HFF-Myc (cell line): ENCODE measurements around the gene ZNF641.
"Not testable (repeated sequence)": the region's sequence is repeated elsewhere in the genome, so short reads cannot be mapped to it uniquely, and the experiment has no call there.

Experiments
- DNase-seq: peaks from one replicate; pipeline ENCODE4 v3.0.0-alpha.2; 2011; ENCODE audit warnings: low read depth; ENCODE audit errors: extremely low read depth
- H3K4me3 ChIP-seq: replicated peaks from 2 replicates; pipeline ENCODE4 v1.5.1; 2011; ENCODE audit warnings: low read depth, mild to moderate bottlenecking, control low read depth, low read length
- CTCF ChIP-seq: IDR thresholded peaks from 2 replicates; pipeline ENCODE4 v1.5.1; 2012; ENCODE audit warnings: mild to moderate bottlenecking, low read depth, low read length, control low read depth; ENCODE audit errors: missing control alignments

ZNF641 gene

GRCh38 chr12:48339442-48340117 is 11.1 kb downstream of the ZNF641 start:
- no peak for TF ChIP-seq CTCF
- DNase-seq = no peak
- no peak overlapping the region for H3K4me3 ChIP-seq

GRCh38 chr12:48336564-48336963 is 14.2 kb downstream of the ZNF641 start:
- peak; percentile 36 for TF ChIP-seq CTCF
- DNase-seq = no peak
- H3K4me3 ChIP-seq = no peak overlapping the region

GRCh38 chr12:48336061-48336460 is 14.7 kb downstream of the ZNF641 start:
- no peak for TF ChIP-seq CTCF
- no peak overlapping the region for H3K4me3 ChIP-seq
- no peak for DNase-seq

- no peak for DNase-seq
- no peak for TF ChIP-seq CTCF
These were observed 15.9 kb downstream of the ZNF641 start for GRCh38 chr12:48334808-48335207.

GRCh38 chr12:48333680-48334079 is 17.0 kb downstream of the ZNF641 start:
- not testable (repeated sequence) for H3K4me3 ChIP-seq, DNase-seq

More at GRCh38 chr12:48334808-48335207, 15.9 kb downstream of the ZNF641 start:
- no peak overlapping the region for H3K4me3 ChIP-seq

- TF ChIP-seq CTCF = no peak
- no peak overlapping the region for H3K4me3 ChIP-seq
- DNase-seq = no peak
These were observed 19.3 kb downstream of the ZNF641 start for GRCh38 chr12:48331399-48331798.

GRCh38 chr12:48329199-48329939 is 21.4 kb downstream of the ZNF641 start:
- DNase-seq = no peak
- H3K4me3 ChIP-seq = no peak overlapping the region
- no peak for TF ChIP-seq CTCF
